Astrocyte of the cerebellum (primary cell): ENCODE results near the gene ISYNA1.

Experiments
- DNase-seq: peaks from one replicate; pipeline ENCODE4 v3.0.0-alpha.2; 2011; ENCODE audit warnings: low read depth
- H3K4me3 ChIP-seq: 2 replicates; pipeline ENCODE4 v1.5.1; 2011; ENCODE audit warnings: mild to moderate bottlenecking, low read depth, low read length, moderate library complexity
- in situ Hi-C: cut with HindIII; loops from 2 replicates; pipeline ENCODE4 v1.10.0; 2017; ENCODE audit warnings: low sequenced_read_pairs
- TF ChIP-seq, protein P1 (sequence below): IDR thresholded peaks from 2 replicates; pipeline ENCODE4 v1.5.1; 2012; ENCODE audit warnings: low read length, low read depth, moderate library complexity, mild to moderate bottlenecking; ENCODE audit errors: missing control alignments

The ISYNA1 gene

DNA sequence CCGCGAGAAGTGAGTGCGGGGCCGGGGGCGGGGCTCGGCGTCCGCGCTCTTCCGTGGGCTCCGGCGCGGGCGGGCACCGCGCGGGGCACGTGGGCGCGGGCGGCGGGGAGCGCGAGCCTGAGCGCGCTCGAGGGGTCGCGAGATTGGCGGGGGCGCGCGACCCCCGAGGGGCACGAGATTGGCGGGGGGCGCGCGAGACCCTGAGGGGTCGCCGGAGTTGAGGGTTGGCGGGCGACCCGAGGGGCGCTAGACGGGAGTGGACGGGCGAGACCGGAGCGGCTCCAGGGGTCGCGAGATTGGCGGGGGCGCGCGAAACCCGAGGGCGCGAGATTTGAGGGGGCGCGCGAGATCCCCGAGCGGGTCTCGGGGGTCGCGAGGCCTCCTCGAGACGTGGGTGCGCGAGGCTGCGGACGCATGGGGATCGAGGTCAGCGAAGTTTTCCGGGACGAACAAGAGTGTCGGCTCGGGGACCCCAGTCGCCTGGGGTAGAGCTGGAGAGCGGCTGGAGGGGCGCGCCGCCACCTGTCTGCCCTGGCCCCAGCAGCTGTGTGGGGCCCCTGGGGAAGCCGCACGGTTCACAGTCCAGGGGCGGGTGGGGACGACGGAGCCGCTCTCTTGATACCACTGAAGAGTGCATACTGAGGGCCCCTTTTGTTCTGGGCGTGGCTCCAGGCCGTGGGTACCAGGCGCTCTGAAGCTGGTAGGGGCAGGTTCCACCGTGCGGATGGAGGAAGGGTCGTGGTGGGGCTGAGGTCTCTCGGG is 18.1 kb downstream of the ISYNA1 start:
- TF ChIP-seq, protein P1, sequence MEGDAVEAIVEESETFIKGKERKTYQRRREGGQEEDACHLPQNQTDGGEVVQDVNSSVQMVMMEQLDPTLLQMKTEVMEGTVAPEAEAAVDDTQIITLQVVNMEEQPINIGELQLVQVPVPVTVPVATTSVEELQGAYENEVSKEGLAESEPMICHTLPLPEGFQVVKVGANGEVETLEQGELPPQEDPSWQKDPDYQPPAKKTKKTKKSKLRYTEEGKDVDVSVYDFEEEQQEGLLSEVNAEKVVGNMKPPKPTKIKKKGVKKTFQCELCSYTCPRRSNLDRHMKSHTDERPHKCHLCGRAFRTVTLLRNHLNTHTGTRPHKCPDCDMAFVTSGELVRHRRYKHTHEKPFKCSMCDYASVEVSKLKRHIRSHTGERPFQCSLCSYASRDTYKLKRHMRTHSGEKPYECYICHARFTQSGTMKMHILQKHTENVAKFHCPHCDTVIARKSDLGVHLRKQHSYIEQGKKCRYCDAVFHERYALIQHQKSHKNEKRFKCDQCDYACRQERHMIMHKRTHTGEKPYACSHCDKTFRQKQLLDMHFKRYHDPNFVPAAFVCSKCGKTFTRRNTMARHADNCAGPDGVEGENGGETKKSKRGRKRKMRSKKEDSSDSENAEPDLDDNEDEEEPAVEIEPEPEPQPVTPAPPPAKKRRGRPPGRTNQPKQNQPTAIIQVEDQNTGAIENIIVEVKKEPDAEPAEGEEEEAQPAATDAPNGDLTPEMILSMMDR: no peak
- no peak for DNase-seq
- in situ Hi-C loops: no loop called here
- peak overlapping the region; percentile 63 for H3K4me3 ChIP-seq

DNA sequence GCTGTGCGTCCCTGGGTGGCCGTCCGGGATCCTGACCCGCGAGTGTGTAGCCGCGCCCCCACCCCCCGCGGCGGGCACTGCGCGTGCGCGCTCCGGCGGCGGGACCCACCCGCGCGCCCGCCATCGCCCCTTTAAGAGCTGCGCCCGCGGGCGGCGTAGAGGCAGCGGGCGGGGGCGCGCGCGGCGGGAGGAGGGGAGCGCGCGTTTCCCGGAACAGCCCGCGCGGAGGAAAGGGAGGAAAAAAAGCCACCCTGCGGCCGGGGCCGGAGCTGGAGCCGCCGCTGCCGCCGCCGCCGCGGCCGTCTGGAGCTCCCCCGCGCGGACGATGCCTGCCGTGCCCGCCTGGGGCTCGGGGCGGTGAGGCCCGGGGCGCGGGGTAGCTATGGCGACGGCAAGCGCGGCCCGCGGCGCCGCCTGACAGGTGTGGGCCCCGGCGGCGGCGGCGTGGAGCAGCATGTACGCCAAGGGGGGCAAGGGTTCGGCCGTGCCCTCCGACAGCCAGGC is 18.7 kb downstream of the ISYNA1 start, which contains the start of gene SSBP4:
Gene SSBP4 (plus strand): TSS at position 204 of the 504 bp plus-strand sequence. CDS start 251 bp downstream, at position 455.
- no peak for DNase-seq
- peak within 1 kb of the TSS; percentile 63 for H3K4me3 ChIP-seq
- TF ChIP-seq, protein P1: no peak
- in situ Hi-C loops: no loop called here

DNA sequence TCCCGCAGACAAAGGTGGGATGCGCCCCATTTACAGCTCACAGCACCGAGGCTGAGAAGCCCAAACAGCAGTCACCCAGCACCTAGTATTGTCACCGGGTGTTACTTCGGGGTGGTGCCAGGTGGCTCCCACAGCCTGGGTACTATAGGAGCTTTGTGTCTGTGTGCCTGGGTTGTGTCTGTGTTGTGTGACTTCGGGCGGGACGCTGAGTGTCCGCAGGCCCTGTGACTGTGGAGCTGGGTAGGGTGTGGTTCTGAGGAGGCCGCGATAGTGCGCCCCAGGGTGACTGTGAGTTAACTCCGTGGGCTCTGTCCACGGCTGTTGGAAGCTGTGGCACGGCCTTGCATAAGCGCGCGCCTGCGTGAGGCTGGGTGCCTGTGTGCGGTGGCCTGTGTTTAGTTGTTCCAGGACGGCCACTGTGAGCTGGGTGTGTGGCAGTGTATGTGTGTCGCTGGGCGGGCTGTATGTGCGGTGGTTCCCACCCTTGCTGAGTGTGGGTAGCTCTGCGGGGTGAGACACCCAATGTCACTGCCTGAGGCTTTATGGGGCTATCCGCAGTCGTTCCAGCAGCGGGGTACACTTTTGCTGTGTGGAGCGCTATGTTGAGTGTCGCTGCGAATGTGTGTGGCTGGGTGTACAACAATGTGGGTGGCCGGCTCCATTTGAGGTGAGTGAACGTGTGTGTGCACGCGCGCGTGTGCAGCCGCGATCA is 19.3 kb downstream of the ISYNA1 start:
- TF ChIP-seq, protein P1: no peak
- H3K4me3 ChIP-seq: peak overlapping the region; percentile 63
- DNase-seq: no peak
- in situ Hi-C loops: no loop called here

DNA sequence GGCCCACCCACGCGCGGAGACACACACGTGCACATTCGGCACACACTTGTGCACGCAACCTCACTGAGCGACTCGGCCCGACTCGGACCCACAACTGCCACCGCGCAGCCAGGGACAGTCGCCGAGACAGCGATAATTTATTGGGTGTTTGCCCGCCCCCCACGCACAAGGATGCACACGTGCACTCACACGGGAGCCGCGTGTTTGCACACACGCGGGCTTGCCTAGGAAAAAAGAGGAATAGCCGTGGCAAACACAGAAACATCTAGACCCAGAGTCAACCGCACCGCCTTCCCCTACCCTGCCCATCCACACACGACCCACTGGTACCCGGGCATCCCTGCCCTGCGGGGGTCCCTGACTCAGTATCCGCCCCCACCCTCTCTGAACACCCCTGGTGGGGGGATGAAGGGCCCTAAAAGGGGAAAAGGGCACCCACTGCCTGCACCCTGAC is 19.9 kb downstream of the ISYNA1 start:
- DNase-seq: no peak
- H3K4me3 ChIP-seq: peak overlapping the region; percentile 25
- TF ChIP-seq, protein P1: no peak
- in situ Hi-C loops: no loop called here

DNA sequence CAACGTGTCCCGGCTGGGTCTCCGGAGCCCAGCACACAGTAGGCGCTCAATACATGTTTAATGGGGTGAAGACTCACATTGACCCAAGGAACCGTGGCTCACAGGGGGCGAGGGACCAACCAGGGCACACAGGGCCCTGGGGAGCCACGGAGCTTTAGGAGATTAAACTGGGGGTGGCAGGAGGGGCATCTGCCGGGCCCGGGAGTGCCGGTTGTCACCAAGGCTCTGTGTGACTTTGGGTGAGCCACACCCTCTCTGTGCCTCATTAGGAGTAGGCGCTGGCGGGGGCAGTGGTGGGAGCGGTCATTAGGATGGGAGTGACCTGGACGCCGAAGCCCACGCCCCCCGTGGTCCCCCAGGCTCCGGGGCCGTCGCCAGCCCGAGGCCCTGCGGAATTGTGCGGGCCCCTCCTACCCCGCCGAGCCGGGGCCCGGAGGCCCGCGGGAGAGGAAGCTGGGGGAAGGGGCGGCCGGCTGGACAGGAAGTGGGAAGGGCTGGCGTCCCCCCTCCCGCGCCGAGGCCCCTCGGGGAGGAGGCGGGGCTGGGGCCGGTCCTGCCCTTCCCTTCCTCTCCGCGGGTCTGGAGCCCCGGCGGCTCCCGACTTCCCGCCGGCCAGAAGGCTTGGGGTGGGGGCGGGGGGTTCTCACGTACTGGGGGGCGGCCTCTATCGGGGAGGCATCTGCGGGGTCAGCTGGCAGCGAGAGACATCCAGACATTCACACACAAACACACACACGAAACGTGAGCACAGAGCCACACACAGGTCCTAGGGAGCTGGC is 20.5 kb downstream of the ISYNA1 start:
- TF ChIP-seq, protein P1: no peak
- DNase-seq: no peak
- peak overlapping the region; percentile 25 for H3K4me3 ChIP-seq
- in situ Hi-C loops: no loop called here

DNA sequence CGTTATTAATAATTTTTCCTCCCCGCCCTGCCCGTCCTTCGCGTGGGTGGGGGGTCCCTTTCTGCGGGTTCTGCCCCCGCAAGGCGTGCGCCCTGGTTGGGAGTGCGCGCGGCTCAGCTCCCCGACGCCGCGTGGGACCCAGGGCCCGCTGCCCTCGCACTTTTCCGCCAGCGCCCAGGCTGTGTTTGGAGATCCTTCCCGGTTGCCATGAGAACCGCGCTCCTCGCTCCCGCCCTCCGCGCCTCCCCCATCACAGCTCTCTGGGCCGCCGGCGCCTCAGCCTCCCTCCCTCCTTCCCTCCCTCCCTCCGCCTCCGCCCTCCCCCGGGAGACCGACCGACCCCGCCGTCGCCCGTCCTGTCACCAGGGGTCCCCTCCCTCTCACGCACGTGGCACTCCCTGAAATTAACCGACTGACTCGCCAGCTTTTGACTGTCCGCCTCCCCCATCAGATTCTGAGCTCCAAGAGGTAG is 21.1 kb downstream of the ISYNA1 start:
- no peak for DNase-seq
- TF ChIP-seq, protein P1: no peak
- H3K4me3 ChIP-seq: peak overlapping the region; percentile 25
- in situ Hi-C loops: no loop called here
